ENCODE measurements around the gene AGPAT3.

- no peak for TF ChIP-seq POLR2A (IDR thresholded peaks at IDR 0.05)
- TF ChIP-seq, protein P1, sequence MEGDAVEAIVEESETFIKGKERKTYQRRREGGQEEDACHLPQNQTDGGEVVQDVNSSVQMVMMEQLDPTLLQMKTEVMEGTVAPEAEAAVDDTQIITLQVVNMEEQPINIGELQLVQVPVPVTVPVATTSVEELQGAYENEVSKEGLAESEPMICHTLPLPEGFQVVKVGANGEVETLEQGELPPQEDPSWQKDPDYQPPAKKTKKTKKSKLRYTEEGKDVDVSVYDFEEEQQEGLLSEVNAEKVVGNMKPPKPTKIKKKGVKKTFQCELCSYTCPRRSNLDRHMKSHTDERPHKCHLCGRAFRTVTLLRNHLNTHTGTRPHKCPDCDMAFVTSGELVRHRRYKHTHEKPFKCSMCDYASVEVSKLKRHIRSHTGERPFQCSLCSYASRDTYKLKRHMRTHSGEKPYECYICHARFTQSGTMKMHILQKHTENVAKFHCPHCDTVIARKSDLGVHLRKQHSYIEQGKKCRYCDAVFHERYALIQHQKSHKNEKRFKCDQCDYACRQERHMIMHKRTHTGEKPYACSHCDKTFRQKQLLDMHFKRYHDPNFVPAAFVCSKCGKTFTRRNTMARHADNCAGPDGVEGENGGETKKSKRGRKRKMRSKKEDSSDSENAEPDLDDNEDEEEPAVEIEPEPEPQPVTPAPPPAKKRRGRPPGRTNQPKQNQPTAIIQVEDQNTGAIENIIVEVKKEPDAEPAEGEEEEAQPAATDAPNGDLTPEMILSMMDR (IDR thresholded peaks at IDR 0.05), result no peak
Measured at GRCh38 chr21:43967981-43968380, 103.0 kb downstream of the AGPAT3 start.

Measured in testis (tissue), 2 donors.